H1 (cell line): ENCODE data around the gene PKD2L2. TPM values are rescaled to one million over a fixed set of nuclear protein-coding genes. Genes with fewer than 3 reads are reported as not detected.

Experiments used
- CTCF ChIA-PET: fragments of 300-600 bp; sonication (Branson Sonifier 250); formaldehyde crosslinking; loops from one replicate; lab custom pipeline; 2021; ENCODE audit not compliant: partially characterized antibody; lab: Charles Lee
- POLR2A ChIA-PET: fragments of 300-600 bp; sonication (Branson Sonifier 250); formaldehyde crosslinking; loops from one replicate; lab custom pipeline; 2021; ENCODE audit warnings: inconsistent platforms; ENCODE audit not compliant: partially characterized antibody; lab: Charles Lee
- DNase-seq, 2 experiments: peaks; one replicate each; pipeline versions ENCODE4 v3.0.0 to v3.0.0-alpha.2; 2010 to 2022; ENCODE audit warnings: low spot score in 2 of 2, low read depth in 1 of 2, mixed read lengths in 1 of 2
- FAIRE-seq: peaks from 2 replicates; lab custom pipeline; 2011; peaks lifted over from hg19 to GRCh38; lab: Jason Lieb, UNC
- H2AFZ ChIP-seq: 2 replicates; pipeline ENCODE4 v1.8.1; 2012; ENCODE audit warnings: low read length, inconsistent platforms
- H2AK5ac ChIP-seq: 2 replicates; pipeline ENCODE4 v1.6.1; 2013; ENCODE audit warnings: low read depth, low read length
- H2BK120ac ChIP-seq: replicated peaks from 2 replicates; pipeline ENCODE3; 2013; ENCODE audit warnings: low read depth, low read length, inconsistent platforms
- H2BK12ac ChIP-seq: 2 replicates; pipeline ENCODE4 v1.6.1; 2013; ENCODE audit warnings: low read depth, low read length
- H2BK15ac ChIP-seq: 2 replicates; pipeline ENCODE4 v1.6.1; 2013; ENCODE audit warnings: low read length
- H2BK20ac ChIP-seq: 2 replicates; pipeline ENCODE4 v1.6.1; 2013; ENCODE audit warnings: low read length
- H2BK5ac ChIP-seq: 2 replicates; pipeline ENCODE4 v1.6.1; 2013; ENCODE audit warnings: low read depth, low read length
- H3K14ac ChIP-seq: 2 replicates; pipeline ENCODE4 v1.6.1; 2013; ENCODE audit warnings: inconsistent platforms; ENCODE audit not compliant: insufficient read length
- H3K18ac ChIP-seq: 2 replicates; pipeline ENCODE4 v1.6.1; 2013; ENCODE audit warnings: low read length; ENCODE audit errors: extremely low read depth
- H3K23ac ChIP-seq: 2 replicates; pipeline ENCODE4 v1.6.1; 2013; ENCODE audit warnings: inconsistent platforms; ENCODE audit not compliant: insufficient read length
- H3K23me2 ChIP-seq: 2 replicates; pipeline ENCODE4 v1.6.1; 2013; ENCODE audit warnings: low read depth, low read length
- H3K27ac ChIP-seq: 2 replicates; pipeline ENCODE4 v1.6.1; 2011; ENCODE audit warnings: low read depth, low read length, inconsistent platforms
- H3K27me3 ChIP-seq, 4 experiments: replicated peaks in 1 of 4; 1 replicate in 1 of 4; 2 replicates in 3 of 4; pipeline versions ENCODE4 v1.6.1 to v1.8.1; 2011 to 2013; ENCODE audit warnings: low read length in 3 of 4, mild to moderate bottlenecking in 3 of 4, inconsistent platforms in 2 of 4, mixed read lengths in 2 of 4, moderate library complexity in 1 of 4; ENCODE audit not compliant: control insufficient read depth in 3 of 4, insufficient read depth in 3 of 4; ENCODE audit errors: extremely low read depth in 1 of 4
- H3K36me3 ChIP-seq, 4 experiments: 2 replicates each; pipeline versions ENCODE4 v1.6.1 to v1.8.1; 2011 to 2013; ENCODE audit warnings: mild to moderate bottlenecking in 4 of 4, low read length in 3 of 4, moderate library complexity in 2 of 4, control low read depth in 1 of 4, inconsistent platforms in 1 of 4; ENCODE audit not compliant: insufficient read depth in 4 of 4, control insufficient read depth in 2 of 4
- H3K4ac ChIP-seq: replicated peaks from 2 replicates; pipeline ENCODE3; 2013; ENCODE audit warnings: low read length, low read depth, mixed read lengths, inconsistent platforms; ENCODE audit not compliant: insufficient read length
- H3K4me1 ChIP-seq, 4 experiments: replicated peaks in 1 of 4; 1 replicate in 1 of 4; 2 replicates in 3 of 4; pipeline versions ENCODE4 v1.6.1 to v1.8.1; 2011 to 2013; ENCODE audit warnings: low read length in 3 of 4, inconsistent platforms in 2 of 4, mixed read lengths in 1 of 4; ENCODE audit not compliant: insufficient read depth in 4 of 4, control insufficient read depth in 3 of 4
- H3K4me2 ChIP-seq, 2 experiments: 2 replicates each; pipeline versions ENCODE4 v1.6.1 to v1.8.1; 2011 to 2013; ENCODE audit warnings: low read depth in 2 of 2, low read length in 2 of 2, control low read depth in 1 of 2, inconsistent platforms in 1 of 2, mild to moderate bottlenecking in 1 of 2; ENCODE audit not compliant: insufficient read depth in 1 of 2
- H3K4me3 ChIP-seq, 4 experiments: fragments of 200-600, 300-600 bp in 1 of 4; sonication (generic), shearing (Covaris generic), sonication (Bioruptor Twin) in 1 of 4; 2 replicates each; pipeline versions ENCODE4 v1.5.1 to v1.8.1; 2011 to 2016; ENCODE audit warnings: low read length in 4 of 4, low read depth in 3 of 4, control low read depth in 2 of 4, inconsistent platforms in 2 of 4, mild to moderate bottlenecking in 2 of 4, mixed read lengths in 1 of 4, moderate library complexity in 1 of 4; ENCODE audit not compliant: insufficient read depth in 2 of 4; ENCODE audit errors: extremely low read depth in 1 of 4
- H3K56ac ChIP-seq: replicated peaks from 2 replicates; pipeline ENCODE3; 2013; ENCODE audit warnings: low read depth, mild to moderate bottlenecking, mixed read lengths, low read length, inconsistent platforms; ENCODE audit not compliant: insufficient read length
- H3K79me1 ChIP-seq: 2 replicates; pipeline ENCODE4 v1.6.1; 2013; ENCODE audit warnings: low read depth, low read length, control low read depth
- H3K79me2 ChIP-seq, 2 experiments: 2 replicates each; pipeline versions ENCODE4 v1.6.1 to v1.8.1; 2012 to 2013; ENCODE audit warnings: low read length in 2 of 2, mild to moderate bottlenecking in 2 of 2, inconsistent platforms in 1 of 2; ENCODE audit not compliant: insufficient read depth in 2 of 2, control insufficient read depth in 1 of 2
- H3K9ac ChIP-seq, 4 experiments: replicated peaks in 1 of 4; 1 replicate in 1 of 4; 2 replicates in 3 of 4; pipeline versions ENCODE4 v1.6.1 to v1.8.1; 2011 to 2013; ENCODE audit warnings: low read depth in 3 of 4, low read length in 3 of 4, control low read depth in 2 of 4, mild to moderate bottlenecking in 2 of 4, moderate library complexity in 2 of 4, inconsistent platforms in 1 of 4; ENCODE audit errors: extremely low read depth in 1 of 4
- H3K9me3 ChIP-seq, 2 experiments: 2 replicates each; pipeline versions ENCODE4 v1.6.1 to v1.8.1; 2012 to 2013; ENCODE audit warnings: mild to moderate bottlenecking in 2 of 2, moderate library complexity in 2 of 2, control low read depth in 1 of 2, inconsistent platforms in 1 of 2, low read depth in 1 of 2, low read length in 1 of 2, mixed read lengths in 1 of 2; ENCODE audit not compliant: insufficient read depth in 2 of 2
- H4K20me1 ChIP-seq, 2 experiments: replicated peaks in 1 of 2; 2 replicates each; pipeline versions ENCODE3 to v1.8.1; 2011 to 2013; ENCODE audit warnings: inconsistent platforms in 2 of 2, low read length in 2 of 2, mild to moderate bottlenecking in 1 of 2; ENCODE audit not compliant: insufficient read depth in 2 of 2, control insufficient read depth in 1 of 2
- H4K5ac ChIP-seq: 2 replicates; pipeline ENCODE4 v1.6.1; 2013; ENCODE audit warnings: low read length, low read depth, mixed read lengths, inconsistent platforms; ENCODE audit not compliant: insufficient read length
- H4K8ac ChIP-seq: 2 replicates; pipeline ENCODE4 v1.8.0; 2013; ENCODE audit warnings: mild to moderate bottlenecking, moderate library complexity, low read length, inconsistent platforms; ENCODE audit not compliant: insufficient read depth; ENCODE audit errors: extremely low read depth
- H4K91ac ChIP-seq: replicated peaks from 2 replicates; pipeline ENCODE3; 2013; ENCODE audit warnings: low read length, mixed read lengths, inconsistent platforms; ENCODE audit not compliant: insufficient read length
- CBX5 ChIP-seq: fragments of 300-800, 300-1000 bp; sonication (generic); IDR thresholded peaks from 2 replicates; pipeline ENCODE4 v1.7.1; 2016; ENCODE audit warnings: antibody characterized with exemption, low read length, low read depth
- CBX8 ChIP-seq: fragments of 300-800, 300-1000 bp; sonication (generic); IDR thresholded peaks from 2 replicates; pipeline ENCODE4 v1.7.1; 2016; ENCODE audit warnings: low read depth, low read length, borderline replicate concordance
- KDM1A ChIP-seq: fragments of 200-600, 300-600 bp; sonication (generic); IDR thresholded peaks from 2 replicates; pipeline ENCODE4 v1.7.1; 2016; ENCODE audit warnings: mild to moderate bottlenecking, low read length, borderline replicate concordance
- PHF8 ChIP-seq: fragments of 200-600 bp; sonication (generic); conservative IDR thresholded peaks from 2 replicates; pipeline ENCODE4 v1.7.1; 2012; ENCODE audit warnings: low read depth, mild to moderate bottlenecking, inconsistent platforms, low read length, moderate library complexity
- SIN3A ChIP-seq, 2 experiments: IDR thresholded peaks in 1 of 2; conservative IDR thresholded peaks in 1 of 2; 2 replicates each; pipeline ENCODE4 v1.6.1; 2011 to 2012; ENCODE audit warnings: low read length in 2 of 2, improper control_type of control experiment in 1 of 2, low read depth in 1 of 2, mild to moderate bottlenecking in 1 of 2
- WGBS, 2 experiments: shearing (Covaris generic) in 1 of 2; methylation state at CpG; one replicate each; pipeline versions ENCODE4 v1.1.6 to v1.1.7; 2013 to 2015; ENCODE audit warnings: low lambda C conversion rate in 2 of 2, mixed read lengths in 2 of 2, inconsistent platforms in 1 of 2, low coverage in 1 of 2, missing lambda C conversion rate in 1 of 2; ENCODE audit not compliant: insufficient replicate concordance in 2 of 2, insufficient coverage in 1 of 2, insufficient read length in 1 of 2; ENCODE audit errors: extremely low coverage in 1 of 2, missing lambda C conversion rate in 1 of 2; 5-methylcytosine and 5-hydroxymethylcytosine counted together
- polyA plus RNA-seq, 7 experiments: library from polyadenylated mRNA; depleted of rRNA in 3 of 7; stranded (reverse) in 5 of 7; unstranded in 2 of 7; fragments of >200 nt in 5 of 7; fragments of 200-250 nt in 2 of 7; gene quantifications; 1 replicate in 5 of 7; 2 replicates in 1 of 7; 4 replicates in 1 of 7; pipeline versions ENCODE4 v1.2.1 to v1.2.3, GENCODE V29; 2011 to 2013; ENCODE audit warnings: missing spikeins in 2 of 7, mixed read lengths in 2 of 7
- total RNA-seq: library from RNA; stranded (reverse); fragmentation: NEBNext Ultra II Directional; extraction: Animal tissue kit (Norgen Biotek cat#: 25700); gene quantifications from 2 replicates; pipeline ENCODE4 v1.2.1, GENCODE V29; 2021
- TF ChIP-seq, protein P1 (sequence below): IDR thresholded peaks from 2 replicates; pipeline ENCODE4 v1.6.1; 2012; ENCODE audit warnings: inconsistent platforms

PKD2L2 gene
- total and polyA plus RNA-seq, 2 of the 8 experiments (the other 6 are each of a cell fraction or from before 2014, with no cell fraction given), result not detected

DNA sequence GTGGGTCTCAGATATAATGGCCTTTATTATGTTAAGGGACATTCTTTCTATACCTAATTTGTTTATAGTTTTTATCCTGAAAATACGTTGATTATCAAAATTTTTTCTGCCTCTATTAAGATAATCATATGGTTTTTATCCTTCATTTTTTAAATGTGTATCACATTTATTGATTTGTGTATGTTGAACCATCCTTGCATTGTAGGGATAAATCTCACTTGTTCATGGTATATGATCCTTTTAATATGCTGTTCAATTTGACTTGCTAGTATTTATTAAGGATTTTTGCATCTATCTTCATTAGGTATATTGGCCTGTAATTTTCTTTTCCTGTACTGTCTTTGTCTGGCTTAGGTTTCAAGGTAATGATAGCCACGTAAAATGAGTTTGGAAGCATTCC is 25.5 kb downstream of the PKD2L2 start:
- H3K9ac ChIP-seq, result no peak overlapping the region
- TF ChIP-seq SIN3A (conservative IDR thresholded peaks at IDR 0.05 in 1 of 2, IDR thresholded peaks at IDR 0.05 in 1 of 2; ENCODE audit: low read depth in 1 of 2, low read length in 2 of 2), result no peak
- TF ChIP-seq, protein P1, sequence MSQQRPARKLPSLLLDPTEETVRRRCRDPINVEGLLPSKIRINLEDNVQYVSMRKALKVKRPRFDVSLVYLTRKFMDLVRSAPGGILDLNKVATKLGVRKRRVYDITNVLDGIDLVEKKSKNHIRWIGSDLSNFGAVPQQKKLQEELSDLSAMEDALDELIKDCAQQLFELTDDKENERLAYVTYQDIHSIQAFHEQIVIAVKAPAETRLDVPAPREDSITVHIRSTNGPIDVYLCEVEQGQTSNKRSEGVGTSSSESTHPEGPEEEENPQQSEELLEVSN, result no peak
- no peak for TF ChIP-seq CBX5
- no peak for TF ChIP-seq PHF8
- TF ChIP-seq KDM1A, result no peak
- no peak for TF ChIP-seq CBX8

More for the DNA sequence above, 25.5 kb downstream of the PKD2L2 start:
- H2BK20ac ChIP-seq, result no peak overlapping the region
- no peaks in the 10 kb centered on the region for H3K23me2 ChIP-seq
- H4K5ac ChIP-seq, result no peak overlapping the region
- H3K14ac ChIP-seq, result no peak overlapping the region
- ChIA-PET CTCF (no interaction called here), POLR2A (no interaction called here)
- no peak for DNase-seq
- FAIRE-seq, result no peak
- no peak overlapping the region for H3K56ac ChIP-seq
- no peak overlapping the region for H3K4me3 ChIP-seq
- H3K4me2 ChIP-seq, result no peak overlapping the region
- H3K4ac ChIP-seq, result no peak overlapping the region
- no peak overlapping the region for H2BK5ac ChIP-seq
- WGBS, 2 experiments, result 86% methylated on average over 2 of the region's 2 CpGs; no CpG with 5 or more reads in 1 of the 2 experiments
- H3K9me3 ChIP-seq, result no peaks in the 10 kb centered on the region
- H2BK12ac ChIP-seq, result no peak overlapping the region
- H3K79me1 ChIP-seq, result no peaks in the 10 kb centered on the region
- H4K20me1 ChIP-seq, result no peaks in the 10 kb centered on the region
- no peaks in the 10 kb centered on the region for H3K27me3 ChIP-seq
- H3K23ac ChIP-seq, result no peak overlapping the region
- H4K91ac ChIP-seq, result no peak overlapping the region
- H2BK120ac ChIP-seq, result no peak overlapping the region
- H3K18ac ChIP-seq, result no peak overlapping the region
- no peak overlapping the region for H2BK15ac ChIP-seq
- H2AK5ac ChIP-seq, result no peak overlapping the region
- no peaks in the 10 kb centered on the region for H3K36me3 ChIP-seq
- no peak overlapping the region for H2AFZ ChIP-seq
- H3K4me1 ChIP-seq, result no peaks in the 10 kb centered on the region
- no peaks in the 10 kb centered on the region for H3K79me2 ChIP-seq
- no peak overlapping the region for H3K27ac ChIP-seq
- no peak overlapping the region for H4K8ac ChIP-seq
